ENCODE results near the gene SNX6.
"Not testable (repeated sequence)": the region's sequence is repeated elsewhere in the genome, so short reads cannot be mapped to it uniquely, and the experiment has no call there.

Gene SNX6

DNA sequence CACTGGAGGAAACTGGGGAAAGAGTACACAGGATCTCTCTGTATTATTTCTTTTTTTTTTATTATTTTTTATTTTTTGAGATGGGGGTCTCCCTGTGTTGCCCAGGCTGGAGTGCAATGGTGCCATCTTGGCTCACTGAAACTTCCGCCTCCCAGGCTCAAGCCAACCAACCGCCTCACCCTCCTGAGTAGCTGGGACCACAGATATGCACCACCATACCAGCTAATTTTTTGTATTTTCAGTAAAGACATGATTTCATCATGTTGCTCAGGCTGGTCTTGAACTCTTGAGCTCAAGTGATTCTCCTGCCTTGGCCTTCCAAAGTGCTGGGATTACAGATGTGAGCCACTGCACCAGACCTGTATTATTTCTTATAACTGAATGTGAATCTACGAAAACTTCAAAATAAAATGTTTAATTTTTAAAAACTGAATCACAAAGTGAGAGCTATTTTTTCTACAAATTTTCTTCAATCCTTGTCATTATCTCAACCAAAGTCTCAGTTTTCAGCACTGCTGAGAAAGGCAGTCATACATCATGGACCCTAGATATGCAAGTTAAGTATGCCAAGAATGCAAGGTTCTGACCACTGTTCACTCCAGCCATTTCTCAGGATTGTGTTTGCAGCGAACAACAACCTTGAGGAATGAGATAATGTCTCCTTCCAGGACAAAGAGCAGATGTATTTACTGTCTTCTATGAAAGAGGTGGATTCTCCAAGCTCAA, 92.8 kb downstream of the SNX6 start:
- in situ Hi-C loops (cut with MboI; ENCODE audit: low sequenced_read_pairs, unreplicated experiment), result no loop called here
- DNase-seq (ENCODE audit: low spot score), result no peak
- TF ChIP-seq, protein P1, sequence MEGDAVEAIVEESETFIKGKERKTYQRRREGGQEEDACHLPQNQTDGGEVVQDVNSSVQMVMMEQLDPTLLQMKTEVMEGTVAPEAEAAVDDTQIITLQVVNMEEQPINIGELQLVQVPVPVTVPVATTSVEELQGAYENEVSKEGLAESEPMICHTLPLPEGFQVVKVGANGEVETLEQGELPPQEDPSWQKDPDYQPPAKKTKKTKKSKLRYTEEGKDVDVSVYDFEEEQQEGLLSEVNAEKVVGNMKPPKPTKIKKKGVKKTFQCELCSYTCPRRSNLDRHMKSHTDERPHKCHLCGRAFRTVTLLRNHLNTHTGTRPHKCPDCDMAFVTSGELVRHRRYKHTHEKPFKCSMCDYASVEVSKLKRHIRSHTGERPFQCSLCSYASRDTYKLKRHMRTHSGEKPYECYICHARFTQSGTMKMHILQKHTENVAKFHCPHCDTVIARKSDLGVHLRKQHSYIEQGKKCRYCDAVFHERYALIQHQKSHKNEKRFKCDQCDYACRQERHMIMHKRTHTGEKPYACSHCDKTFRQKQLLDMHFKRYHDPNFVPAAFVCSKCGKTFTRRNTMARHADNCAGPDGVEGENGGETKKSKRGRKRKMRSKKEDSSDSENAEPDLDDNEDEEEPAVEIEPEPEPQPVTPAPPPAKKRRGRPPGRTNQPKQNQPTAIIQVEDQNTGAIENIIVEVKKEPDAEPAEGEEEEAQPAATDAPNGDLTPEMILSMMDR (IDR thresholded peaks at IDR 0.05; ENCODE audit: borderline replicate concordance, control extremely low read depth, extremely low read depth, insufficient read depth, missing control alignments), result no peak

DNA sequence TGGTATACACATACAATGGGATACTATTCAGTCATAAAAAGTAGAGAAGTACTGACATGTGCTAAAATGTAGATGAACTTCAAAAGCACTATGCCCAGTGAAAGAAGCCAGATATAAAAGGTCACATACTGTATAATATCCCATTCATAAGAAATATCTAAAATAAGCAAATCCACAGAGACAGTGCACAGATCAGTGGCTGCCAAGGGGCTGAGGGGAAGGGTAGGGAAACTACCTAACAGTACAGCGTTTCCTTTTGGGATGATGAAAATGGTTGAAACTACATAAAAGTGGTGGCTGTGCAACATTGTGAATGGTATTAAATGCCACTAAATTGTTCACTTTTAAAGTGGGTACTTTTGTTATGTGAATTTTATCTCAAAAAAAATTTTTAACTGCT, 102.4 kb downstream of the SNX6 start:
- TF ChIP-seq, protein P1 (IDR thresholded peaks at IDR 0.05; ENCODE audit: borderline replicate concordance, control extremely low read depth, extremely low read depth, insufficient read depth, missing control alignments), result no peak
- in situ Hi-C loops (cut with MboI; ENCODE audit: low sequenced_read_pairs, unreplicated experiment), result no loop called here
- no peak for DNase-seq (ENCODE audit: low spot score)

DNA sequence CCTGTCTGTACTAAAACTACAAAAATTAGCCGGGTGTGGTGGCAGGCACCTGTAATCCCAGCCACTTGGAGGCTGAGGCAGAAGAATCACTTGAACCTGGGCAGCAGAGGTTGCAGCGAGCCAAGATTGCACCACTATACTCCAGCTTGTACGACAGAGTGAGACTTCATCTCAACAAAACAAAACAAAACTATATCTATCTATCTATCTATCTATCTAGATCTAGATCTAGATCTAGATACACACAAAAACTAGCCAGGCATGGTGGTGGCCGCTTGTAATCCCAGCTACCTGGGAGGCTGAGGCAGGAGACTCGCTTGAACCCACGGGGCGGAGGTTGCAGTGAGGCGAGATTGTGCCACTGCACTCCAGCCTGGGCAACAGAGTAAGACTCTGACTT, 105.7 kb downstream of the SNX6 start:
- in situ Hi-C loops (cut with MboI; ENCODE audit: low sequenced_read_pairs, unreplicated experiment); DNase-seq (ENCODE audit: low spot score): not testable (repeated sequence)

DNA sequence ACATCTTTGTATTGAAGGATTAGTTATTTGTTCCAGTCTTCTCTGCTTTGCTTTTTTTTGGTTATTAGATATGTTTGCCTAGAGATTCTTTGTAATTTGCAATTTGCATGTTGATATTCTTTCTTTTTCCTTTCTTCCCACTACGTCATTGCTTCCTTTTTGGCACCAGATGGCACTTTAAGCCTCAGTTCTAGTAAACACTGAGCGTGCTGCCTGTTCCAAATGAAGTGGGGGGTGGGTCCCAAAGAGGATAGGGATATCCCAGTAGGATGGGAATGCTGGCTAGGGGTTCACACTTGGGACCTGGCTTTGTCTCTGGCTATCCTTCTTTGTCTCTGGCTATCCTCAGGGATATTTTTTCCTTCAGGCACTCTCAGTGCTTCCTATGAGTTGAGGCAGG, 107.5 kb downstream of the SNX6 start:
- DNase-seq (ENCODE audit: low spot score), result no peak
- in situ Hi-C loops (cut with MboI; ENCODE audit: low sequenced_read_pairs, unreplicated experiment), result no loop called here
- TF ChIP-seq, protein P1 (IDR thresholded peaks at IDR 0.05; ENCODE audit: borderline replicate concordance, control extremely low read depth, extremely low read depth, insufficient read depth, missing control alignments), result no peak

DNA sequence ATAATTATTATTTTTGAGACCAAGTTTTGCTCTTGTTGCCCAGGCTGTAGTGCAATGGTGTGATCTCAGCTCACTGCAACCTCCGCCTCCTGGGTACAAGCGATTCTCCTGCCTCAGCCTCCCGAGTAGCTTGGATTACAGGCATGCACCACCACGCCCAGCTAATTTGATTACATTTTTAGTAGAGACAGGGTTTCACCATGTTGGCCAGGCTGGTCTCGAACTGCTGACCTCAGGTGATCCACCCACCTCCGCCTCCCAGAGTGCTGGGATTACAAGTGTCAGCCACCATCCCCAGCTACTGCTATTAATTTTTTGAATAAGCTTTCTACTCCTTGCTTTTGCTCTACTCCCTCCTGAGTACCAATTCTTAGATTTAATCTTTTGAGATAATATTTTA, 108.9 kb downstream of the SNX6 start:
- in situ Hi-C loops (cut with MboI; ENCODE audit: low sequenced_read_pairs, unreplicated experiment); DNase-seq (ENCODE audit: low spot score): not testable (repeated sequence)

DNA sequence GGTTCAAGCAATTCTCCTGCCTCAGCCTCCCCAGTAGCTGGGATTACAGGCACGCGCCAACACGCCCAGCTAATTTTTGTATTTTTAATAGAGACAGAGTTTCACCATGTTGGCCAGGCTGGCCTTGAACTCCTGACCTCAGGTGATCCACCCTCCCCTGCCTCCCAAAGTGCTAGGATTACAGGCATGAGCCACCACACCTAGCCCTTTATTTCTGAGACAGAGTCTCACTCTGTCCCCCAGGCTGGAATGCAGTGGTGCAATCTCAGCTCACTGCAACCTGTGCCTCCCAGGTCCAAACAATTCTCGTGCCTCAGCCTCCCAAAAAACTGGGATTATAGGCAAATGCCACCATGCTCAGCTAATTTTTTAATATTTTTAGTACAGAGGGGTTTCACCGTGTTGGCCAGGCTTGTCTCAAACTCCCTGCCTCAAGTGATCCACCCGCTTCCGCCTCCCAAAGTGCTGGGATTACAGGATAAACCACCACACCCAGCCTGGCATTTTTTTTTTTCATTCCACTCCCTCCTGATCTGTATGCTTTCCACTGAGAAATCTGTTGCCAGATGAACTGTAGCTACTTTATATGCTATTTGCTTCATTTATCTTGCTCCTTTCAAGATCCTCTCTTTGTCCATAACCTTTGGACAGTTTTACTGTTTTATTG, 109.5 kb downstream of the SNX6 start:
- in situ Hi-C loops (cut with MboI; ENCODE audit: low sequenced_read_pairs, unreplicated experiment), result not testable (repeated sequence)

More for the DNA sequence above, 109.5 kb downstream of the SNX6 start:
- DNase-seq (ENCODE audit: low spot score), result not testable (repeated sequence)

All from GM13976 (cell line).